Right atrium auricular region (tissue), 2 donors: ENCODE data around the gene PPP2R5B. TPM values are rescaled to one million over a fixed set of nuclear protein-coding genes. Genes with fewer than 3 reads are reported as not detected.

Source experiments
- DNase-seq: peaks from one replicate; pipeline ENCODE4 v3.0.0-alpha.2; 2019; ENCODE audit warnings: low spot score
- H3K27ac ChIP-seq, 2 donors: fragments of 200-600 bp; sonication (generic); 1 replicate in 1 of 2; 2 replicates in 1 of 2; pipeline ENCODE4 v1.5.1; 2016 to 2019
- H3K27me3 ChIP-seq, 2 donors: fragments of 200-600 bp; sonication (generic); one replicate each; pipeline versions ENCODE4 v1.5.1 to v1.6.0; 2017 to 2019
- H3K36me3 ChIP-seq: fragments of 200-600 bp; sonication (generic); one replicate; pipeline ENCODE4 v1.5.1; 2016
- H3K4me1 ChIP-seq, 2 donors: fragments of 200-600 bp; sonication (generic); one replicate each; pipeline versions ENCODE4 v1.5.1 to v1.6.0; 2017 to 2019
- H3K4me3 ChIP-seq, 2 donors: fragments of 200-600 bp; sonication (generic); 1 replicate in 1 of 2; 2 replicates in 1 of 2; pipeline ENCODE4 v1.5.1; 2017 to 2019; ENCODE audit warnings: mild to moderate bottlenecking in 1 of 2, moderate library complexity in 1 of 2
- H3K9me3 ChIP-seq, 2 donors: fragments of 200-600 bp; sonication (generic); one replicate each; pipeline ENCODE4 v1.5.1; 2019
- CTCF ChIP-seq, 2 donors: fragments of 200-600 bp; sonication (generic); IDR thresholded peaks; one replicate each; pipeline ENCODE4 v1.5.1; 2019; ENCODE audit warnings: antibody characterized with exemption in 2 of 2
- total RNA-seq, 2 donors: library from RNA; depleted of rRNA; stranded (reverse); fragments of >200 nt; gene quantifications; one replicate each; pipeline ENCODE4 v1.1.0, GENCODE V29; 2016

PPP2R5B gene
- total RNA-seq, 2 donors from 2014 or later = 21.5 to 23.0 TPM

GRCh38 chr11:64881476-64881875 is 43.0 kb upstream of the PPP2R5B start:
- no peak for DNase-seq
- Histone ChIP-seq H3K27ac (peak overlapping the region in 1 of 2 donors; percentile 89), H3K4me3 (no peak overlapping the region), H3K36me3 (no peaks in the 10 kb centered on the region), H3K27me3 (no peaks in the 10 kb centered on the region), H3K4me1 (peaks cover 0 to 34% of the 10 kb centered on the region in 2 donors), H3K9me3 (no peaks in the 10 kb centered on the region)
- TF ChIP-seq CTCF (IDR thresholded peaks at IDR 0.05) = no peak

GRCh38 chr11:64882243-64882642 is 42.2 kb upstream of the PPP2R5B start:
- peaks cover 0 to 26% of the 10 kb centered on the region in 2 donors for H3K4me1 ChIP-seq

GRCh38 chr11:64883575-64883974 is 40.9 kb upstream of the PPP2R5B start:
- H3K27ac ChIP-seq = no peak overlapping the region
- no peaks in the 10 kb centered on the region for H3K9me3 ChIP-seq
- no peaks in the 10 kb centered on the region for H3K36me3 ChIP-seq
- peaks cover 0 to 36% of the 10 kb centered on the region in 2 donors for H3K4me1 ChIP-seq
- H3K27me3 ChIP-seq = no peaks in the 10 kb centered on the region
- no peak for TF ChIP-seq CTCF (IDR thresholded peaks at IDR 0.05)
- no peak overlapping the region for H3K4me3 ChIP-seq
- DNase-seq = no peak

More at GRCh38 chr11:64882243-64882642, 42.2 kb upstream of the PPP2R5B start:
- Histone ChIP-seq H3K4me3 (no peak overlapping the region), H3K36me3 (no peaks in the 10 kb centered on the region), H3K9me3 (no peaks in the 10 kb centered on the region), H3K27me3 (no peaks in the 10 kb centered on the region), H3K27ac (peak overlapping the region in 1 of 2 donors; percentile 89)
- DNase-seq = no peak
- no peak for TF ChIP-seq CTCF (IDR thresholded peaks at IDR 0.05)

- Histone ChIP-seq H3K9me3 (no peaks in the 10 kb centered on the region), H3K4me3 (no peak overlapping the region), H3K27me3 (no peaks in the 10 kb centered on the region), H3K27ac (no peak overlapping the region), H3K36me3 (no peaks in the 10 kb centered on the region), H3K4me1 (peaks cover 0 to 39% of the 10 kb centered on the region in 2 donors)
- DNase-seq = no peak
- TF ChIP-seq CTCF (IDR thresholded peaks at IDR 0.05) = no peak
Measured at GRCh38 chr11:64884019-64884418, 40.5 kb upstream of the PPP2R5B start.

GRCh38 chr11:64885367-64886286 is 38.9 kb upstream of the PPP2R5B start:
- no peak overlapping the region for H3K4me3 ChIP-seq
- no peak for DNase-seq
- no peak for TF ChIP-seq CTCF (IDR thresholded peaks at IDR 0.05)

More at GRCh38 chr11:64885367-64886286, 38.9 kb upstream of the PPP2R5B start:
- Histone ChIP-seq H3K27ac (no peak overlapping the region), H3K4me1 (peaks cover 0 to 26% of the 10 kb centered on the region in 2 donors), H3K9me3 (no peaks in the 10 kb centered on the region), H3K36me3 (no peaks in the 10 kb centered on the region), H3K27me3 (no peaks in the 10 kb centered on the region)
